Hematopoietic multipotent progenitor cell treated with erythropoietin and hydrocortisone succinate and interleukin-3 and kit ligand, for 17 days (in vitro differentiated cells): ENCODE data around the gene MRPL48.
A peak's percentile ranks its signal among the peaks of the same experiment; 100 is the strongest.

Source experiments
- DNase-seq: peaks from one replicate; pipeline ENCODE4 v3.0.0-alpha.2; 2015; ENCODE audit warnings: low spot score

MRPL48 gene

DNA sequence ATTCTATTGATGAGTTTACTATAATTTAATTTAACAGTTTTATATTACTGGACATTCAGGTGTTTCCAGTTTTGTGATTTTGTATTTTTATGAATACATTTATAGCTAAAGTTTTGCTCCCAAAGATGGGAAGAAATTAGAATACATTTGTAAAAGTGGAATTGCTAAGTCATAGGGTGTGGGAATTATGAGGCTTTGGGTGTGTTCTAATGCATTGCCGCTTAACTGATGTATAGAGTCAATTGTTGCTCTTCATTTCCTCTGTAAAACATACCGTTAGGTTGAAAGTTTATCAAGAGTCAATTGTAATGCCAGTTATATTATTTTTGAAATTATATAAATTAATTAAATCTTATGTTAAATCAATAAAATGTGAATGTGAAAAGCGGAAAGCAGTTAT is 105.4 kb downstream of the MRPL48 start:
- DNase-seq = no peak

DNA sequence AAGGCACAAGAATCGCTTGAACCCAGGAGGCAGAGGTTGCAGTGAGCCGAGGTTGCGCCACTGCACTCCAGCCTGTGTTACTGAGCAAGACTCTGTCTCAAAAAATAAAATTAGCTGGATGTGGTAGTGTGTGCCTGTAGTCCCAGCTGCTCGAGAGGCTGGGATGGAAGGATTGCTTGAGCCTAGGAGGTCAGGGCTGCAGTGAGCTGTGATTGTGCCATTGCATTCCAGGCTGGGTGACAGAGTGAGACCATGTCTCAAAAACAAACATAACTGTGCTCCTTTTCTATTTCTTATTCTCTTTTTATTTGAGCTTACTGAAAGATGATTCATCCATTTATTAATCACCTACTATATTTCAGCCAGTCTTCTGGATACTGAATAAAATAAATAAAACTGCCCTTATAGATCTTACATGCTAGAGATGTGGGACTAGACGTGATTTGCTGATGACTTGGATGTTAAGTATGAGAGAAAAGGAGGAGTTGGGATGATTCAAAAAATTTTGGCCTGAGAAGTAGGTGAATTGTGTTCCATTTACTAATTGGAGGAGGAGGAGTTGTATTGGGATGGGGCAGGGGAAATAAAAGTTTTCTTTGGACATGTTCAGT is 107.2 kb downstream of the MRPL48 start:
- no peak for DNase-seq

DNA sequence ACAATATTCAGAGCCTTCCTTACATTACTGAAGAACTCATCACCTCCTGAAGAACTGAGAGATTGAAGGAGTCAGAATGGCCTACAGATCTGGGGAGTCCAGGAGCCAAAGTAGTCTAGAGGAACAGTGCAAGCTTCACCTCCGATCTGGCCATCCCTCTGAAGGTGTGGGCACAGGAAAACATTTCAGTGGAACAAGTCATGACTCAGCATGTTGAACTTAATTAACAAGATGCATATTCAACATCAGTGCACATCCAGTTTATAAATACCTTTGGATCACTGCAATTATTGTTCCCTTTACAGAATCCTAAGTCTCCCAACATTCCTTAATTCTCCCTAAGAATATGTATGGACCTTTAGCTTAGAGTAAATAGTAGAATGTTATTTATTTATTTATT is 114.6 kb downstream of the MRPL48 start:
- peak; percentile 29 for DNase-seq

DNA sequence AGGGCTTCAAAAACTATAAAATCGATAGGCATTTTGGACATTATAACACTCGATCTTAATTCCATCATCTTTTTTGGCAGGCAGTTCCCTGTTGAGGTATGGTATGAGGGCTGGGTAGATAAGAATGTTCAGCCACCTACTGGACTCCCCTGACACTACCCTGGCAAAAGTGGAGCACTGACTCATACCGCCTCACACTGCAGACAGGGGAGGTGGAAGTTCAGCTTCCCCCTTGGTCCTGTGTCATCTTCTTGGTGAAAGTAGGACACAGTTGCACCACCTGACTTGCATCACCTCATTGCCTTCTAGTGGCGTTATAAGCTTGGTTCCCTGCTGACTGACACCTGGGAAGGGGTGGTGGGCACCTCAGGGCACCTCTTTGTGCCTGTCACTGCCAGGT is 119.5 kb downstream of the MRPL48 start:
- peak; percentile 44 for DNase-seq

DNA sequence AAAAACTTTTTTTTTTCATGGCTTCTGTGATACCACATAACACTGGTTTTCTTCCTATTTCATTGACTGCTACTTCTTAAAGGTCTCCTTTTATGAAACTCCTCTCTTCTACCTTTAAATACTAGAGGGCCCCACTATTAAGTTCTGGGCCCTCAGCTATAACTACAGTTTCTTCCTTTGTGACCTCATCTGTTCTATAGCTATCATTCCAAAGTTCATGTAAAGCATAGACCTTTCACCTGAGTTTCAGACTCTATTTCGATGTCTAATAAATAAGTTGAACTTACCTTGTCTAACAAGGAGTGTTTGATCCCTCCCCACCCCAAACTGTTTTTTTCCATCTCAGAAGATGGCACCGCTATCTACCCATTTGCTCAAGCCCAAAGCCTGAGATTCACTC is 124.4 kb downstream of the MRPL48 start:
- DNase-seq = no peak

DNA sequence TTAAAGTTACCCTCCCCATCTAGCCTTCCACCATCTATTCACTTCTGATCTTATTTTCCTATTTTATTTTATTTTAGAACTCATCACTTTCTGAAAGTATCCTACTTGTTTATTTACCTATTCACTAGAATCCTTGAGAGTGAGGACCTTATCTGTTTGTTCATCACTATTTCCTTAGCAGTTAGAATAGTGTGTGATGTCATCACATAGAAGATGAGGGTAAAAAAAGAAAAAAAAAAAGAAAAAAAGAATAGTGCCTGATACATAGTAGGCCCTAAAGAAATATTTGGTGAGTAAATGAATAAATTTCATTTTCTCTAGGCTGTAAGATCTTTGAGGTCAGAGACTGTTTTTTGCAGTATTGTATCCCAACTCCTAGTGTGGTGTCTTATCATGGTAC is 125.8 kb downstream of the MRPL48 start:
- DNase-seq = no peak

DNA sequence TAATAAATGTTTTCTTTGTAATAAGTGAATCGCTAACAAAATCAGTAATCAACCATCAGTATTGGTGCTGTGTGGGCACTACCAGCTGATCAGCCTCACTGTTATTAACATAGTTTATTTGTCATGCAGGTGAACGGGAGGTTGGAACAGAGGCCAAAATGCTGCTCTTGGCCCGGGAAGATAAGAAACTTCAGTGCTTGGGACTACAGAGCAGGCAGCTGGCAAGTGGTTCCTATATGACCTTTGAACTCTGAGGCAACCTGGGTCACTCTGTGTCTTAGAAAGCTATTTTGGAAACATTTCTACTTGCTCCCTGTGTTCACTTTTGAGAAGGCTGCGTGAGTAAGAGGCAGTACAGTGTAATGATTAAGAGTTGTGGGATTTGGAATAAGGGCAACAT is 126.6 kb downstream of the MRPL48 start:
- DNase-seq = no peak
